MV-4-11 (cell line): Measurements from ENCODE around the gene SIVA1.

ENCODE experiments used
- DNase-seq: peaks from one replicate; lab custom pipeline; 2025; lab: John Stamatoyannopoulos, UW

The SIVA1 gene, protein sequence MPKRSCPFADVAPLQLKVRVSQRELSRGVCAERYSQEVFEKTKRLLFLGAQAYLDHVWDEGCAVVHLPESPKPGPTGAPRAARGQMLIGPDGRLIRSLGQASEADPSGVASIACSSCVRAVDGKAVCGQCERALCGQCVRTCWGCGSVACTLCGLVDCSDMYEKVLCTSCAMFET

DNA sequence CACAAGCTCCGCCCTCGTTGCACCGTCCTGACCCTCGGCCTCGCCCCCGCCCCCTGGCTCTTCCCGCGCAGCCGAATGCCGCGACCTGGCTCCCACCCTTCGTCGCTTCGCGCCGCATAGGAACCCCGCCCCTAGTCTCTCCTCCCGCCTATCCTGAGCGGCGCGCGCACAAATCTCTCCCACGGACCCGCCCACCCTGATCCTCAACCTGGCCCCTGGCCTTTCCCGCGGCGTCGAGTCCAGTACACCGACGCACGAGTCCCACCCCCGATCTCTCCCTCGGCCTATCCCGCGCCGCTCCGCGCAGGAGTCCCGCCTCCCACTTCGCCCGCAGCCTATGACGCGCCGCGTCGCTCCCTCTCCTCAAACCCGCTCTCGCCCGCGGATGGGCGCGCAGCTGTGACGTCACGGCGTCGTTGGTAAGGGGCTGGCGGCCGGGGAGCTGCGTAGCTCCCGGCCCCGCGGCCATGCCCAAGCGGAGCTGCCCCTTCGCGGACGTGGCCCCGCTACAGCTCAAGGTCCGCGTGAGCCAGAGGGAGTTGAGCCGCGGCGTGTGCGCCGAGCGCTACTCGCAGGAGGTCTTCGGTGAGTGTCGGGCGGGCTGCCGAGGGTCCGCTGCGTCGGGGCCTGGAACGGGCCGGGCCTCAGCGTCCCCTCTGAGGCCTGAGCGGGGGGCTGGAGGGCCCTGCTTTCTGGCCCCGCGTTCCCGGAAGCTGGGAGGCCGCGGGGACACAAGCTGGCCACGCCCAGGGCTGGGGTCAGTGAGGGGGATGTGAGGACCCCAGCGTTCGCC is at the start of gene SIVA1:
Gene SIVA1, plus strand, starts transcription at position 413 of the 793 bp plus-strand sequence. Its CDS starts 55 bp downstream, at position 468.
- DNase-seq, result peak; percentile 100

DNA sequence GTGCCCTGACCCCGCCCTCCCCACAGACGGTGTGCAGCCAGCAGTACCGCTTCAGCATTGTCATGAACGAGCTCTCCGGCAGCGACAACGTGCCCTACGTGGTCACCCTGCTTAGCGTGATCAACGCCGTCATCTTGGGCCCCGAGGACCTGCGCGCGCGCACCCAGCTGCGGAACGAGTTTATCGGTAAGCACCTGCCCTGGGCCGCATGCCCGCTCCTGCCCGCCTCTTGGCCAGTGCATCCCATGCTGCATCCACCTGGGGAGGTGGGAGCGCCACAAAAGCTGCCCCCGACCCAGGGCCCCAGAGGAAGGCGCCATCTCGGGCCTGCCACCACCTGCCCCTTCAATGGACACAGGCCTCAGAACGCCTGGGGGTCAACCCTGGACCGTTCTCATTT is 49.7 kb upstream of the SIVA1 start:
- no peak for DNase-seq

DNA sequence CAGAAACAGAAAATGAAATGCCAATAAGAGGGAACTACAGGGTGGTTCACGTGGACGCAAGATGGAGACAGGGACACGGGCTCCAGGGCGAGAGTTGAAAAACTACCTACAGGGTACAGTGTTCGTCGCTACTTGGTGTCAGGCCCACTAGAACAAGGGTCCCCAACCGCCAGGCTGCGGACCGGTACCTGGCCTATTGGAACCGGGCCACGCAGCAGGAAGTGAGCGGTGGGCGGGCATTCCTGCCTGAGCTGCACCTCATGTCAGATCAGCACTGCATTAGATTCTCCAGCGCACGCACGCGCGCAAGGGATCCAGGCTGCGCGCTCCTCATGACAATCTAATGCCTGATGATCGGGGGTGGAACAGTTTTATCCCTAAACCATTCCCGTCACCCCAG is 48.7 kb upstream of the SIVA1 start:
- DNase-seq, result no peak

GRCh38 chr14:104705340-104706047 is 47.5 kb upstream of the SIVA1 start:
- DNase-seq, result no peak

- DNase-seq, result no peak
Measured at GRCh38 chr14:104706733-104707607, 46.0 kb upstream of the SIVA1 start.

DNA sequence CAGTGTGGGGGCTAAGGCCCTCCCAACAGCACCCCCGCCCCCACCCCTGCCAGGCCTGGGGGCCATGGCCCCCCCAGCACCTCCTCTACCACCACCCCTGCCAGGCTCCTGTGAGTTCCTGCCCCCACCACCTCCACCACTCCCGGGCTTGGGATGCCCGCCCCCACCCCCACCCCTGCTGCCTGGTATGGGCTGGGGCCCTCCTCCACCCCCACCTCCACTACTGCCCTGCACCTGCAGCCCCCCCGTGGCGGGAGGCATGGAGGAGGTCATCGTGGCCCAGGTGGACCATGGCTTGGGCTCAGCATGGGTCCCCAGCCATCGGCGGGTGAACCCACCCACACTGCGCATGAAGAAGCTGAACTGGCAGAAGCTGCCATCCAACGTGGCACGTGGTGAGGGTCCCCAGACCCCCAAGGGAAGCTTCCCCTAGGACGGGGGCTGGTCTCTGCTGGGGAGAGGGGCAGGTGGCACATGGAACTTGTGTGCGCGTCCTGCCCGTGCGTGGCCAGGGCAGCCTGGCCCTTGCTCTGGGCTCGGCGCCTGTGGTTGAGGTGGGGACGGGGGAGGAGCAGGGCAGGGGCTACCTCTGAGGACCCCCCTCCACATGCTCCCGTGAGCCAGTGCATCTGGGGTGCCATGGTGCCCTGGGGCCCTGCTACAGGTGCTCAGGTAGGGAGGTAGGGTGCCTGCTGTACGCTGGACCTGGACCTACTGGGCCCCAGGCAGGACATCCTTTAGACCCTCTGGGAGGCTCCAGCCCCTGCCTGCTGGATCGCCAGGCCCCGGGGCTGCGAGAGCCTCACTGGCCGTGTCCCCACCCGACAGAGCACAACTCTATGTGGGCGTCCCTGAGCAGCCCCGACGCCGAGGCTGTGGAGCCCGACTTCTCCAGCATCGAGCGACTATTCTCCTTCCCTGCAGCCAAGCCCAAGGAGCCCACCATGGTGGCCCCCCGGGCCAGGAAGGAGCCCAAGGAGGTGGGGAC is 45.0 kb upstream of the SIVA1 start:
- no peak for DNase-seq

GRCh38 chr14:104708606-104709268 is 44.2 kb upstream of the SIVA1 start:
- peak; percentile 11 for DNase-seq

DNA sequence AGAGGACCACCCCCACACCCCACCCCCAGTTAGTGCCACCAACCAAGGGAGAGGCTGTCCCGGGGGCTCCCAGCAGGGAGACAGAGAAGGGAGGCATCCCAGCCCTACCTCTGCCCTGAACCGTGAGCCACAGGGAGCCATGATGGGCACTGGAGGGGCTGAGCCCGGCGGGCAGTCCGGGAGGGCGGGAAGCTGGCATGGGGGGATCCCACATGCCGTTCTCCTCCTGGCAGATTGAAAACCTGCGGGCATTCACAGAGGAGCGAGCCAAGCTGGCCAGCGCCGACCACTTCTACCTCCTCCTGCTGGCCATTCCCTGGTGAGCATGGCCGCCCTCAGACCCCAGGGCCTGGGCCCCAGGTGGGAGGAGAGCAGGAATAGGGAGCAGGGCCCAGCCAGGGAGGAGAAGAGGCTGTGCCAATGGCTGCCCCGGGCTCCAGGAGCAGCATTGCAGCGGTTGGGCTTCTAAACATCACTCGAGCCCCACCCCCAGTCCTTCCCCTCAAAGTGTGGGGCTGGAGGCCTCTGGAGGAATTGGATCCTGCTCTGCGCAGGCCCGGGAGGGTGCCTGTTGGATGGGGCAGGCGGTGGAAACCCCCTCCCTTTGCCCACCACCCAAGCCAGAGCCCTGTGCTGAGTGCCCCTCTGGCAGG is 43.4 kb upstream of the SIVA1 start:
- no peak for DNase-seq

- DNase-seq, result no peak
Measured at GRCh38 chr14:104710071-104710735, 42.7 kb upstream of the SIVA1 start.

DNA sequence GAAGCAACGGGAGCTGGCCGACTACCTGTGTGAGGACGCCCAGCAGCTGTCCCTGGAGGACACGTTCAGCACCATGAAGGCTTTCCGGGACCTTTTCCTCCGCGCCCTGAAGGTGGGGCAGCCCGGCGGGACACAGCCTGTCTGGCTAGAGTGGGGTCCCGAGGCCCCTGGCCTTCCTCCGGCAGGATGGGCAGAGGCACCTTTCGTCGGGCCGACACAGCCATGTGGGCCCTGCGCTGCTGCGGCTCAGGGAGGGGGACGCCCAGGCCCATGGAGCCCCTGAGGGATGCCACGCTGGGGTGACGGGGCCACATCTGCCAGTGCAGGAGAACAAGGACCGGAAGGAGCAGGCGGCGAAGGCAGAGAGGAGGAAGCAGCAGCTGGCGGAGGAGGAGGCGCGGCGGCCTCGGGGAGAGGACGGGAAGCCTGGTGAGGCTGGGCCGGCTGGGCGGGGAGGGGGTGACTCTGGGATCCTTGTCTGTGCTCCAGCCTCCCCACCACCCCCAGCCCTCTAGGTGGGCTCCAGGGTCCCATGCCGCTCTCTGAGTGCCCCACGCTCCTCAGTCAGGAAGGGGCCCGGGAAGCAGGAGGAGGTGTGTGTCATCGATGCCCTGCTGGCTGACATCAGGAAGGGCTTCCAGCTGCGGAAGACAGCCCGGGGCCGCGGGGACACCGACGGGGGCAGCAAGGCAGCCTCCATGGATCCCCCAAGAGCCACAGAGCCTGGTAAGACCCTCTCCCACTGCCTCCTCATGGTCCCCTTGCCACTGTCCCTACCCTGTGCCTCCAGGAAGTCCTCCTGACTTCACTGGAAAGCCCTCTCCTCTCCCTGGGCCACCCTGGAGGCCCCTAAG is 39.8 kb upstream of the SIVA1 start:
- DNase-seq, result peak; percentile 24

DNA sequence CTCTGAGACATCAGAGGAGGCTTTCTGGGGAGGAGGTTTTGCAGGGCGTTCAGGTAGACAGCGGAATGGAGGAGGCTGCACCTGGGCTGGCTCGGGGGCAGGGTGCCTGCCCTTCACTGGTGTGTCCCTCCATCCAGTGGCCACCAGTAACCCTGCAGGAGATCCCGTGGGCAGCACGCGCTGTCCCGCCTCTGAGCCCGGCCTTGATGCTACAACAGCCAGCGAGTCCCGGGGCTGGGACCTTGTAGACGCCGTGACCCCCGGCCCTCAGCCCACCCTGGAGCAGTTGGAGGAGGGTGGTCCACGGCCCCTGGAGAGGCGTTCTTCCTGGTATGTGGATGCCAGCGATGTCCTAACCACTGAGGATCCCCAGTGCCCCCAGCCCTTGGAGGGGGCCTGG is 38.9 kb upstream of the SIVA1 start:
- no peak for DNase-seq

DNA sequence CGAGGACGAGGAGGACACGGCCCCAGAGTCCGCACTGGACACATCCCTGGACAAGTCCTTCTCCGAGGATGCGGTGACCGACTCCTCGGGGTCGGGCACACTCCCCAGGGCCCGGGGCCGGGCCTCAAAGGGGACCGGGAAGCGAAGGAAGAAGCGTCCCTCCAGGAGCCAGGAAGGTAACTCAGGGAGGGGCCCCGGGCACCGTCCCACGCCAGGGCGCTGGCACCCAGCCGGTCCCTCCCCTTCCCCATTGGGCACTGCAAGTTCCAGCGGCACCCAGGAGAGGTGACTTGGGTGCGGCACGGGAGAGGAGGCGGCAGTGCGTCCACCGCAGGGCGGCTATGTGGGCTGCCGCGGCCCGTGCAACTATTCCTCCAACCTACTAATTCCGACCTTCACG is 38.3 kb upstream of the SIVA1 start:
- DNase-seq, result no peak

DNA sequence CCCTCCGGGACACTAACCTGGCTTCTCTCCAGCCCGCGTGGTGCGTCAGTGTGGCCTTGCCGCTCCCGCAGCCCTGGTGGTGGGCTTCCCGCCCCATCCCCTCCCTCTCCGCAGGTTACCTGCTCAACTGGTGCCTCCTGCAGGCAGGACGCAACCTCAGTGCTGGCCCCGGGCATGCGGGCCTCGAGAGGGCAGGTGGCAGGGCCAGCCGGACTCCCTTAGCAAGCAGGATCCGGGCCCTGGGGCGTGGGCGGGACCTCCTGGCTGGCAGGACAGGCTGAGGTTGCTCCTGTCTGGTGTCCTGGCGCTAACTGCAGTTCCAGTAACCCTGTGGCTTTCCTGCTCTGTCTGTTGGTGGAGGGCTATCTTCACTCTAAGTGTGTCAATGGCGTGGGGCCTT is 37.5 kb upstream of the SIVA1 start:
- no peak for DNase-seq

DNA sequence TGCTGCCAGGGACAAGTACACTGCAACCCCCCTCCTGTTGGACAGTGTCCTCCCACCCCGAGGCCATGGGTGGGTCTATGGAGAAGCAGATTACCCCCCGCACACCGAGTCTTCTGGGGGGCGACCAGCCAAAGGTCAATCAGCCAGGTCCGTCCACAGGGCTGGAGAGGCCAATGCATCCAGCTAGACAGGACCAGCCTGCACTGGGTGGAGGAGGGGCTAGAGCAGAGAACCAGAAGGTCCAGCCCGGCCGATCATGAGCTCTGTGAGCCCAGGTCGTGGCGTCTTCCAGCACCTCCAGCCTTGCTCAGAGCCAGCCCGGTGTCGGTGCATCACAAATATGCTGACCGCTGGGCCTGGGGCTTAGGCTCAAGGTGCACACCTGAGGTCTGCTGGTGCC is 37.1 kb upstream of the SIVA1 start:
- DNase-seq, result no peak

- DNase-seq, result no peak
Measured at GRCh38 chr14:104717137-104717536, 35.8 kb upstream of the SIVA1 start.

DNA sequence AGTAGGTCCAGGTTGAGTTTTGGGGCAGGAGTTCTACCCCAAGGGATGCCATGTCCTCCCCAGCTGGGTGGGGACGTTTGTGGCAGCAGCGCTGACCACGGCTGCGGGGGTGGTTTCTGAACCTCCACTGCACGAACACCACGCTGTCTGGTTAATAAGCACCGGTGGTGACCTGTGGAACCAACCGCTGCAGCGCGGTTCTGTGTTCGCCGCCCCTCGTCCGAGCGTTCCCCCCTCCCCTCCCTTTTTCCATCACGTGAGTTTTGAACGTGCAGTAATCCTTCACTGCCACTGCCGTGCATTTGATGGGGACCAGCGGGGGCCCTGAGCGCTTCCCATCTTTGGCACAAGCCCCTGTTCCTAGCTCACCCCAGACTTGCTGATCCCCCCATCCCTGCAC is 35.3 kb upstream of the SIVA1 start:
- DNase-seq, result no peak

DNA sequence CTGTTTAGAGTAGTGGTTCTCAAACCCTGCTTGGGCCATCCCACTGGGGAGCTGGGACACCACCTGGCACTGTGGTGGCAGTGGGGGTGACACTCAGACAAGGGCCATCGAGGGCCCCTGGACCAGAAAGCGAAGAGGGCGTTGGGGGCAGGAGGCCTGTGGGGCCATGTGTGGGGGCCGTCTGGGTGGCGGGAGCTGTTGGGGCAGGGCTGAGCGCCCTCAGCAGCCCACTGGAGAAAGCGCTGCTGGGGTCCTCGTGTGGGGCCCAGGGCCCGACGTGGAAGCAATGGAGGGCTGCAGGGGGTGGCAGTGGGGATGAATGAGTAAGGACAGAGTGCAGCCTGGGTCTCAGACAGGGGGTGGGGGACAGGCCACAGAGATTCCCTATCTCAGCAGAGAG is 34.8 kb upstream of the SIVA1 start:
- no peak for DNase-seq

GRCh38 chr14:104718871-104719270 is 34.1 kb upstream of the SIVA1 start:
- no peak for DNase-seq
